Adrenal gland (tissue), 12 donors: Measurements from ENCODE around the gene MUS81. TPM values are rescaled to one million over a fixed set of nuclear protein-coding genes. Genes with fewer than 3 reads are reported as not detected.

Source experiments
- DNase-seq, 7 donors: peaks; one replicate each; pipeline ENCODE4 v3.0.0-alpha.2; 2019 to 2020
- H3K27ac ChIP-seq, 5 donors: fragments of 200-600 bp; sonication (generic) in 4 of 5; 1 replicate in 3 of 5; 2 replicates in 2 of 5; pipeline versions ENCODE4 v1.5.1 to v1.8.0; 2016 to 2020; ENCODE audit warnings: mild to moderate bottlenecking in 1 of 5
- H3K27me3 ChIP-seq: fragments of 200-600 bp; 2 replicates; pipeline ENCODE4 v1.8.0; 2021
- H3K36me3 ChIP-seq, 2 donors: fragments of 200-600 bp; replicated peaks in 1 of 2; 1 replicate in 1 of 2; 2 replicates in 1 of 2; pipeline versions ENCODE4 v1.5.1 to v1.8.0; 2018 to 2022
- H3K4me1 ChIP-seq, 2 donors: fragments of 200-600 bp; replicated peaks in 1 of 2; 1 replicate in 1 of 2; 2 replicates in 1 of 2; pipeline versions ENCODE4 v1.5.1 to v1.8.0; 2018 to 2021
- H3K4me3 ChIP-seq, 4 donors: fragments of 200-600 bp; sonication (generic) in 3 of 4; one replicate each; pipeline ENCODE4 v1.5.1; 2016 to 2018
- H3K9me3 ChIP-seq, 3 donors: fragments of 200-600 bp; sonication (generic) in 1 of 3; replicated peaks in 1 of 3; 1 replicate in 2 of 3; 2 replicates in 1 of 3; pipeline versions ENCODE4 v1.5.1 to v1.8.0; 2016 to 2021
- POLR2A ChIP-seq, 2 donors: fragments of 450-650 bp; IDR thresholded peaks; one replicate each; pipeline ENCODE4 v1.6.1; 2017; ENCODE audit warnings: antibody characterized with exemption in 2 of 2, mild to moderate bottlenecking in 2 of 2, moderate library complexity in 1 of 2
- WGBS, 4 donors: extraction: QIAGEN DNeasy Blood & Tissue Kit in 2 of 4; methylation state at CpG; one replicate each; pipeline versions ENCODE4 v1.1.5 to v1.1.7; 2013 to 2017; 5-methylcytosine and 5-hydroxymethylcytosine counted together
- intact Hi-C, 2 donors: fragments of 100-400 bp; cut with DNase I; formaldehyde crosslinking; loops; one replicate each; pipeline versions ENCODE4 v1.14.1 to v1.15.0; 2022 to 2023
- polyA plus RNA-seq, 3 donors: library from polyadenylated mRNA; stranded (reverse); fragments of 200-250 nt in 2 of 3; fragments of 350-450 nt in 1 of 3; fragmentation: Illumina TruSeq in 1 of 3; extraction: RNeasy Lipid Tissue Mini Kit (QIAGEN cat#74804) in 1 of 3; gene quantifications; one replicate each; pipeline ENCODE4 v1.2.3, GENCODE V29; 2013 to 2014
- total RNA-seq, 9 donors: library from RNA; depleted of rRNA in 4 of 9; stranded (reverse); fragments of >200 nt in 4 of 9; fragments of 120-200 nt in 1 of 9; fragmentation: NEBNext Ultra II Directional in 1 of 9; extraction: Animal tissue kit (Norgen Biotek cat#: 25700) in 1 of 9; gene quantifications; one replicate each; pipeline versions ENCODE4 v1.1.0 to v1.2.4, GENCODE V29; 2013 to 2023
- TF ChIP-seq, protein P1 (sequence below), 6 experiments: fragments of 450-650 bp in 4 of 6; fragments of 200-600 bp in 2 of 6; sonication (generic) in 1 of 6; IDR thresholded peaks; 1 replicate in 5 of 6; 2 replicates in 1 of 6; pipeline versions ENCODE4 v1.5.1 to v1.8.0; 2016 to 2021; ENCODE audit warnings: antibody characterized with exemption in 6 of 6, mild to moderate bottlenecking in 2 of 6, moderate library complexity in 1 of 6
- donor health status: healthy with polysubstance abuse.
- donor health status: Bipolar disorder and iron deficiency.
- donor health status: DM: yes; HTN: yes; CAD: no.
- donor health status: DM: no; HTN: no; CAD: no.
- donor health status: DM: no; HTN: no; CAD: no.
- donor health status: DM: yes; HTN: yes; CAD: no.

MUS81 gene
- total and polyA plus RNA-seq, 12 donors, result 16.1 to 147 (median 41.1) TPM

DNA sequence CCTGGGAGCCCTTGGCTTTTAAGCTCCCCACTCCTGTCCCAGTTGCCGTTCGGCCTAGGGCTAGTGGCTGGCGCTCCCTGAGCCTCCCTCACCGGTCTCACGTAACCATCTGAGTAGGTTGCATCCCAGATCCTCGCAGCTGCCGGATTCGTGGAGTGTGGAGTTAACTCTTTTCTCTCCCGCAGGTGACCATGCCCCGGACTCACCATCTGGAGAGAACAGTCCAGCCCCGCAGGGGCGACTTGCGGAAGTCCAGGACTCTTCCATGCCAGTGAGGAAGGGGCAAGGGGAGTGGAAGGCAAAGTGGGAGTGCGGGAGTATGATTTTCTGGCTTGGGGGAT, 902 bp downstream of the MUS81 start:
- intact Hi-C loops, result no loop called here
- no peaks in the 10 kb centered on the region for H3K9me3 ChIP-seq
- H3K36me3 ChIP-seq, result peaks cover 0 to 41% of the 10 kb centered on the region in 2 donors
- no peaks in the 10 kb centered on the region for H3K27me3 ChIP-seq
- TF ChIP-seq, protein P1, sequence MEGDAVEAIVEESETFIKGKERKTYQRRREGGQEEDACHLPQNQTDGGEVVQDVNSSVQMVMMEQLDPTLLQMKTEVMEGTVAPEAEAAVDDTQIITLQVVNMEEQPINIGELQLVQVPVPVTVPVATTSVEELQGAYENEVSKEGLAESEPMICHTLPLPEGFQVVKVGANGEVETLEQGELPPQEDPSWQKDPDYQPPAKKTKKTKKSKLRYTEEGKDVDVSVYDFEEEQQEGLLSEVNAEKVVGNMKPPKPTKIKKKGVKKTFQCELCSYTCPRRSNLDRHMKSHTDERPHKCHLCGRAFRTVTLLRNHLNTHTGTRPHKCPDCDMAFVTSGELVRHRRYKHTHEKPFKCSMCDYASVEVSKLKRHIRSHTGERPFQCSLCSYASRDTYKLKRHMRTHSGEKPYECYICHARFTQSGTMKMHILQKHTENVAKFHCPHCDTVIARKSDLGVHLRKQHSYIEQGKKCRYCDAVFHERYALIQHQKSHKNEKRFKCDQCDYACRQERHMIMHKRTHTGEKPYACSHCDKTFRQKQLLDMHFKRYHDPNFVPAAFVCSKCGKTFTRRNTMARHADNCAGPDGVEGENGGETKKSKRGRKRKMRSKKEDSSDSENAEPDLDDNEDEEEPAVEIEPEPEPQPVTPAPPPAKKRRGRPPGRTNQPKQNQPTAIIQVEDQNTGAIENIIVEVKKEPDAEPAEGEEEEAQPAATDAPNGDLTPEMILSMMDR (IDR thresholded peaks at IDR 0.05), result no peak
- no peak for TF ChIP-seq POLR2A (IDR thresholded peaks at IDR 0.05)
- H3K4me1 ChIP-seq, result peaks cover 21 to 27% of the 10 kb centered on the region in 2 donors
- H3K27ac ChIP-seq, result peak overlapping the region in 4 of 5 donors; percentile 88 to 99 (median 96)
- peak in 6 of 7 donors; percentile 17 to 69 (median 42) for DNase-seq
- peak overlapping the region; percentile 37 to 100 (median 84) for H3K4me3 ChIP-seq
- 8 to 26% (median 10%) methylated on average over 5 to 14 of the region's 14 CpGs for WGBS, 4 donors

DNA sequence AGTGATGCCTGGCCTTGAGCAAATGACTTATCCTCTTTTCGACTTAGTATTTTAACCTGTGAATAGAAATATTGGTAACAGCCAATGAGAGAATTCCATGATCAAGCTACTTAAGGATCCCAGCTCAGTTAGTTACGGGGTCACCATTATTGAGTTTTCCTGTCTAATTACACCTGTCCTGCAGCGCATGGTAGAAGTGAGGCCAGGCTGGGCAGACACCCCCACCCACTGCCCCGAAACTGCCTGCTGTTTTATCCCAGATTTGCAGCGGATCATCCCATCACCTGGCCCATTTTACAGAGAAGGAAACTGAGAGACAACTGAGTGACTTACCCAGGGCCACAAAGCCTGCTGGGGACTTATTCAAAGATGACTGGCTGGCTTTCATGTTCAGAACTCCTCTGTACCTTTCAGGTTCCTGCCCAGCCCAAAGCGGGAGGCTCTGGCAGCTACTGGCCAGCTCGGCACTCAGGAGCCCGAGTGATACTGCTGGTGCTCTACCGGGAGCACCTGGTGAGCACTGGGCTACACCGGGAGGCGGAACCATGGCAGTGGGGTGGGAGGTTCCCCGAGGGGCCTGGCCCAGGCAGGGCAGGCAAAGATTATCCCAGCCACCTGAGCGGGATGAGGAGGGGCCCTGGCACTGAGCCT, 1.4 kb downstream of the MUS81 start:
- no peaks in the 10 kb centered on the region for H3K9me3 ChIP-seq
- TF ChIP-seq, protein P1 (IDR thresholded peaks at IDR 0.05), result no peak
- no peak for TF ChIP-seq POLR2A (IDR thresholded peaks at IDR 0.05)
- peak overlapping the region in 1 of 5 donors; percentile 99 for H3K27ac ChIP-seq
- no peaks in the 10 kb centered on the region for H3K27me3 ChIP-seq
- peak in 5 of 7 donors; percentile 9 to 57 (median 33) for DNase-seq
- peaks cover 0 to 46% of the 10 kb centered on the region in 2 donors for H3K36me3 ChIP-seq
- WGBS, 4 donors, result 76 to 88% (median 86%) methylated on average over 5 to 13 of the region's 13 CpGs
- peaks cover 16 to 22% of the 10 kb centered on the region in 2 donors for H3K4me1 ChIP-seq
- H3K4me3 ChIP-seq, result peak overlapping the region in 1 of 4 donors; percentile 100
- intact Hi-C loops, result no loop called here

DNA sequence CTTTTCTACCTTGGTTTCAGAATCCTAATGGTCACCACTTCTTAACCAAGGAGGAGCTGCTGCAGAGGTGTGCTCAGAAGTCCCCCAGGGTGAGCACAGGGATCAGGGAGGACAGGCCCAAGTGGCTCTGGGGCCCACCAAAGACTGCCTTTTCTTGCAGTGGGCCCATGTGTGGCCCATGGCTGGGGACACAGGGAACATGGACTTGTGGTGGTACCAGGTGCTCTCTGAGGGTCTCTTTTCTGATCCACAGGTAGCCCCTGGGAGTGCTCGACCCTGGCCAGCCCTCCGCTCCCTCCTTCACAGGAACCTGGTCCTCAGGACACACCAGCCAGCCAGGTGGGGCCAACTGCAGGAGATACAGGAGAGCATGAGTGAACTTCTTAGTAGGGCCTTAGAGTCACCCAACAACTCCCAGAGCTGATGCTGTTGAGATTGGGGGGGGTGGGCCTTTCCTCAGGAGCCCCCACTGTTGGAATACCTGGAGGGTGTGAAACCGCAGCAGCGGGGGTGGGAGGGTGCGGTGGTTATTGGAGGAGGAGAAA, 2.0 kb downstream of the MUS81 start:
- Histone ChIP-seq H3K27ac (no peak overlapping the region), H3K9me3 (no peaks in the 10 kb centered on the region), H3K4me1 (peaks cover 16 to 21% of the 10 kb centered on the region in 2 donors), H3K27me3 (no peaks in the 10 kb centered on the region), H3K36me3 (peaks cover 0 to 53% of the 10 kb centered on the region in 2 donors), H3K4me3 (no peak overlapping the region)
- intact Hi-C loops, result no loop called here
- peak in 5 of 7 donors; percentile 18 to 31 (median 20) for DNase-seq
- 74 to 96% (median 82%) methylated on average over 3 to 5 of the region's 5 CpGs for WGBS, 4 donors
- TF ChIP-seq, protein P1 (IDR thresholded peaks at IDR 0.05), result no peak
- no peak for TF ChIP-seq POLR2A (IDR thresholded peaks at IDR 0.05)

DNA sequence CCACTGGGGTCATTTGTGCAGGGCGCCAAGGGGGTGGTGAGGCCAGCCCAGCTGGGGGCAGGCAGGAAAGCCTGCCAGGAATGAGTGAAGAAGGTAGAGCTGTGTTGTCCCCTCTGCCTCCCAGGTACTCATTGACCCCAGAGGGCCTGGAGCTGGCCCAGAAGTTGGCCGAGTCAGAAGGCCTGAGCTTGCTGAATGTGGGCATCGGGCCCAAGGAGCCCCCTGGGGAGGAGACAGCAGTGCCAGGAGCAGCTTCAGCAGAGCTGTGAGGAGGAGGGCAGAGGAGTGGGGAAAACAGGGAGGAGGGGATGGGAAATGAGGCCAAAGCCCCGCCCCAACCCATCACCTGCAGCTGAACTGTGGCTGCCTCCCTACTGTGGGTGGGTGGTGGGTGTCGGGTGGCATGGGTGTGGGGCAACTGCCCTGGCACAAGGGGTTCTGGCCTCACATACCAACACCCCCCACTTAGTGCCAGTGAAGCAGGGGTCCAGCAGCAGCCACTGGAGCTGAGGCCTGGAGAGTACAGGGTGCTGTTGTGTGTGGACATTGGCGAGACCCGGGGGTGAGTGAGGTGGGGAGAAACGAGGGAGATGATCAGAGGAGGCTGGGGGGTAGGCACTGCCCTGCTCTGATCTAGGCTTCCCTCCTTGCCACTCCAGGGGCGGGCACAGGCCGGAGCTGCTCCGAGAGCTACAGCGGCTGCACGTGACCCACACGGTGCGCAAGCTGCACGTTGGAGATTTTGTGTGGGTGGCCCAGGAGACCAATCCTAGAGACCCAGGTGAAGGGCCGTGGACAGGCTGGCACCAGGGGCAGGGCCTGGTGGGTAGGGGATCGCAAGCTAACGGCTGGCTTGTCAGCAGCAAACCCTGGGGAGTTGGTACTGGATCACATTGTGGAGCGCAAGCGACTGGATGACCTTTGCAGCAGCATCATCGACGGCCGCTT, 3.0 kb downstream of the MUS81 start:
- peaks cover 16 to 21% of the 10 kb centered on the region in 2 donors for H3K4me1 ChIP-seq
- H3K9me3 ChIP-seq, result no peaks in the 10 kb centered on the region
- DNase-seq, result peak in 5 of 7 donors; percentile 16 to 31 (median 22)
- no peak overlapping the region for H3K4me3 ChIP-seq
- H3K27me3 ChIP-seq, result no peaks in the 10 kb centered on the region
- H3K36me3 ChIP-seq, result peaks cover 0 to 62% of the 10 kb centered on the region in 2 donors
- intact Hi-C loops, result no loop called here
- TF ChIP-seq POLR2A (IDR thresholded peaks at IDR 0.05), result no peak
- TF ChIP-seq, protein P1 (IDR thresholded peaks at IDR 0.05), result no peak
- no peak overlapping the region for H3K27ac ChIP-seq
- 85 to 92% (median 91%) methylated on average over 12 to 24 of the region's 24 CpGs for WGBS, 4 donors
